Neural progenitor cell (in vitro differentiated cells): ENCODE measurements around the gene CAPN11. TPM values are rescaled to one million over a fixed set of nuclear protein-coding genes. Genes with fewer than 3 reads are reported as not detected.
A peak's percentile ranks its signal among the peaks of the same experiment; 100 is the strongest.
"Not testable (repeated sequence)": the region's sequence is repeated elsewhere in the genome, so short reads cannot be mapped to it uniquely, and the experiment has no call there.

Experiments used
- DNase-seq: peaks from one replicate; pipeline ENCODE4 v3.0.0-alpha.2; 2016; ENCODE audit warnings: low spot score
- H2AFZ ChIP-seq: fragments of 200-600 bp; sonication (generic); replicated peaks from 2 replicates; pipeline ENCODE4 v1.6.1; 2016; ENCODE audit warnings: antibody characterized with exemption
- H3F3A ChIP-seq: fragments of 200-600 bp; sonication (generic); 2 replicates; pipeline ENCODE4 v1.6.1; 2016; ENCODE audit warnings: antibody characterized with exemption, low read depth
- H3K27ac ChIP-seq: fragments of 200-600 bp; sonication (generic); 2 replicates; pipeline ENCODE4 v1.5.1; 2016; ENCODE audit warnings: mild to moderate bottlenecking
- H3K27me3 ChIP-seq: fragments of 200-600 bp; sonication (generic); 2 replicates; pipeline ENCODE4 v1.6.1; 2016; ENCODE audit warnings: mild to moderate bottlenecking, moderate library complexity
- H3K36me3 ChIP-seq: fragments of 200-600 bp; sonication (generic); 2 replicates; pipeline ENCODE4 v1.5.1; 2016
- H3K4me1 ChIP-seq: fragments of 200-600 bp; sonication (generic); 2 replicates; pipeline ENCODE4 v1.6.1; 2016; ENCODE audit warnings: mixed run types
- H3K4me2 ChIP-seq: fragments of 200-600 bp; sonication (generic); 2 replicates; pipeline ENCODE4 v1.6.1; 2016
- H3K4me3 ChIP-seq: fragments of 200-600 bp; sonication (generic); 2 replicates; pipeline ENCODE4 v1.5.1; 2016
- H3K79me2 ChIP-seq: fragments of 200-600 bp; sonication (generic); 2 replicates; pipeline ENCODE4 v1.6.1; 2016; ENCODE audit warnings: low read depth
- H3K9ac ChIP-seq: fragments of 200-600 bp; sonication (generic); 2 replicates; pipeline ENCODE4 v1.6.1; 2016
- H3K9me3 ChIP-seq: fragments of 200-600 bp; sonication (generic); 2 replicates; pipeline ENCODE4 v1.5.1; 2016; ENCODE audit warnings: low read depth
- H4K20me1 ChIP-seq: fragments of 200-600 bp; sonication (generic); 2 replicates; pipeline ENCODE4 v1.6.1; 2016; ENCODE audit warnings: low read depth
- H3K27ac Mint-ChIP-seq: 3 replicates; pipeline ENCODE4 v1.8.0; 2021; ENCODE audit warnings: mixed read lengths
- H3K27me3 Mint-ChIP-seq: 2 replicates; pipeline ENCODE4 v1.8.0; 2022; ENCODE audit warnings: low read depth, mild to moderate bottlenecking, inconsistent platforms, moderate library complexity, mixed read lengths; ENCODE audit not compliant: insufficient read depth
- H3K36me3 Mint-ChIP-seq: 3 replicates; pipeline ENCODE4 v1.8.0; 2021; ENCODE audit warnings: mixed read lengths
- H3K4me1 Mint-ChIP-seq: 3 replicates; pipeline ENCODE4 v1.8.0; 2021; ENCODE audit warnings: mixed read lengths
- H3K4me3 Mint-ChIP-seq: 3 replicates; pipeline ENCODE4 v1.8.0; 2021; ENCODE audit warnings: mild to moderate bottlenecking, moderate library complexity, mixed read lengths
- H3K9me3 Mint-ChIP-seq: 3 replicates; pipeline ENCODE4 v1.8.0; 2020; ENCODE audit warnings: mixed read lengths
- CTCF ChIP-seq: fragments of 200-600 bp; sonication (generic); IDR thresholded peaks from 2 replicates; pipeline ENCODE4 v1.5.1; 2017; ENCODE audit warnings: antibody characterized with exemption, mild to moderate bottlenecking
- EZH2 ChIP-seq: fragments of 200-600 bp; sonication (generic); IDR thresholded peaks from 2 replicates; pipeline ENCODE4 v1.6.1; 2017; ENCODE audit warnings: antibody characterized with exemption, mild to moderate bottlenecking, moderate library complexity
- EZH2phosphoT487 ChIP-seq: fragments of 200-600 bp; sonication (generic); IDR thresholded peaks from 2 replicates; pipeline ENCODE4 v1.6.1; 2017; ENCODE audit warnings: antibody characterized with exemption
- total RNA-seq: library from RNA; depleted of rRNA; stranded (reverse); fragments of >200 nt; gene quantifications from 2 replicates; pipeline ENCODE4 v1.2.3, GENCODE V29; 2015; ENCODE audit warnings: low replicate concordance

The CAPN11 gene
- total RNA-seq, 1 donor from 2014 or later = 0.49 TPM

DNA sequence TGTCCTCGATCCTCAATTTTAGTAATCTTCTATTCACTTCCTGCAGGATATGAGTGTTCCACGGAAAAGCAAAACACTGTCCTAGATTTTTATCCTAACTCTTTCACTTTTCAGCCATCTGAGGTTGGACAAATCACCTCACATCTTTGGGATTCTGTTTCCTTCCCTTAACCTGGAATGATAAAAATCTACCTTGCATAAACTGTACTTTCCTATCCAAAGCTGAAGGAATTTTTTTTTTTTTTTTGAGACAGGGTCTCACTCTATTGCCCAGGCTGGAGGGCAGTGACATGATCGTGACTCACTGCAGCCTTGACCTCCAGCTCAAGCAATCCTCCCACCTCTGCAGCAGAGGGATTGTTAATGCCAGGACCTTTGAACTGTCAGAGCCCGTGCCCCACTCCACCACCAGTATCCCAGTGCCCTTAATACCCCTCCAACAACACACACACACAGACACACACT lies 20.5 kb downstream of the CAPN11 start:
- Histone ChIP-seq H2AFZ (no peak overlapping the region), H3K4me2 (no peak overlapping the region), H3F3A (peaks cover 3% of the 10 kb centered on the region), H3K4me1 (no peaks in the 10 kb centered on the region), H3K79me2 (no peaks in the 10 kb centered on the region), H3K27ac (no peak overlapping the region), H3K27me3 (no peaks in the 10 kb centered on the region), H4K20me1 (no peaks in the 10 kb centered on the region), H3K36me3 (no peaks in the 10 kb centered on the region), H3K9ac (no peak overlapping the region), H3K4me3 (no peak overlapping the region), H3K9me3 (no peaks in the 10 kb centered on the region)
- Mint-ChIP-seq H3K4me1 (peaks cover 8% of the 10 kb centered on the region), H3K9me3 (no peaks in the 10 kb centered on the region), H3K36me3 (no peaks in the 10 kb centered on the region), H3K4me3 (peak overlapping the region; percentile 17), H3K27ac (no peak overlapping the region), H3K27me3 (peaks cover 11% of the 10 kb centered on the region)
- no peak for TF ChIP-seq EZH2
- no peak for TF ChIP-seq EZH2phosphoT487
- no peak for TF ChIP-seq CTCF
- DNase-seq = no peak

DNA sequence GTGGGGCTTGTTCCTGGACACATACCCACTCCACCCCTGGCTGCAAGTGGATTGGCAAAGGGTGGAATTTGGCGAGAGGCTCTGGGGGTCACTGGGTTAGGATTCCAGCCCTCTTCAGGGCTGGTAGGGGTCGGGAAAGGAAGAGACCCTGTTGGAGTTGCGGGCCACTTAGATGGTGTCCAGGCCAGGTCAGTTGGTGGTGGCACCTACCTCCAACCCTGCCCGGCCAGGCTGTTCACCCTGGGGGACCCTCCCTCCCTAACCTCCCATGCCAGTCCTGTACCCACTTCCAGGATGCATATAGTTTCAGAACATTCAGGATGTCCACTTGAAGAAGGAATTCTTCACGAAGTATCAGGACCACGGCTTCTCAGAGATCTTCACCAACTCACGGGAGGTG lies 21.0 kb downstream of the CAPN11 start:
- peaks cover 3% of the 10 kb centered on the region for H3F3A ChIP-seq
- peaks cover 11% of the 10 kb centered on the region for H3K27me3 Mint-ChIP-seq
- no peak overlapping the region for H3K9ac ChIP-seq
- no peak for TF ChIP-seq CTCF
- no peak for TF ChIP-seq EZH2
- TF ChIP-seq EZH2phosphoT487 = no peak
- no peaks in the 10 kb centered on the region for H3K36me3 ChIP-seq
- no peaks in the 10 kb centered on the region for H3K36me3 Mint-ChIP-seq
- no peak overlapping the region for H3K4me3 ChIP-seq
- no peak overlapping the region for H3K4me3 Mint-ChIP-seq
- H3K27ac Mint-ChIP-seq = no peak overlapping the region
- H3K4me1 Mint-ChIP-seq = peaks cover 8% of the 10 kb centered on the region
- no peak overlapping the region for H2AFZ ChIP-seq
- no peak for DNase-seq
- H3K4me1 ChIP-seq = no peaks in the 10 kb centered on the region
- no peaks in the 10 kb centered on the region for H3K79me2 ChIP-seq
- no peak overlapping the region for H3K27ac ChIP-seq
- H3K27me3 ChIP-seq = no peaks in the 10 kb centered on the region
- H3K9me3 Mint-ChIP-seq = no peaks in the 10 kb centered on the region
- H3K4me2 ChIP-seq = no peak overlapping the region
- H4K20me1 ChIP-seq = no peaks in the 10 kb centered on the region
- H3K9me3 ChIP-seq = no peaks in the 10 kb centered on the region

DNA sequence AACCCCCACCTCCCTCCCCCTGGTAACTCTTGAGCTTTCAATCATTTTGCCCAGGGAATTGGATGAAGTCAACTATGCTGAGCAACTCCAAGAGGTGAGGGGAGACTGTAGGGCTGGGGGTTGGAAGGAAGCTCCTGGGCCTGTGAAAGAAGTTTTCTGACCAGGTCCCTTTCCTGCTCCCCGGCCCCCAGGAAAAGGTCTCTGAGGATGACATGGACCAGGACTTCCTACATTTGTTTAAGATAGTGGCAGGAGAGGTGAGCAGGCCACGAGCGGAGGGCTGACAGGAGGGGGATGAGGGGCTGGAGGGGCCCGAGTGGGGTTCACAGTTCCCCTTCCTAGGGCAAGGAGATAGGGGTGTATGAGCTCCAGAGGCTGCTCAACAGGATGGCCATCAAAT lies 21.8 kb downstream of the CAPN11 start:
- Histone ChIP-seq H3K9ac (no peak overlapping the region), H2AFZ (no peak overlapping the region), H3K27ac (no peak overlapping the region), H3K79me2 (no peaks in the 10 kb centered on the region), H4K20me1 (no peaks in the 10 kb centered on the region), H3K4me3 (no peak overlapping the region), H3K9me3 (no peaks in the 10 kb centered on the region), H3K4me2 (no peak overlapping the region), H3K36me3 (no peaks in the 10 kb centered on the region), H3F3A (peaks cover 3% of the 10 kb centered on the region), H3K4me1 (peaks cover 2% of the 10 kb centered on the region), H3K27me3 (no peaks in the 10 kb centered on the region)
- H3K4me1 Mint-ChIP-seq = peaks cover 12% of the 10 kb centered on the region
- no peaks in the 10 kb centered on the region for H3K36me3 Mint-ChIP-seq
- H3K4me3 Mint-ChIP-seq = no peak overlapping the region
- H3K9me3 Mint-ChIP-seq = no peaks in the 10 kb centered on the region
- peaks cover 11% of the 10 kb centered on the region for H3K27me3 Mint-ChIP-seq
- no peak for TF ChIP-seq EZH2
- TF ChIP-seq EZH2phosphoT487 = no peak
- no peak for TF ChIP-seq CTCF
- no peak overlapping the region for H3K27ac Mint-ChIP-seq
- DNase-seq = no peak

- Histone ChIP-seq H3K36me3 (no peaks in the 10 kb centered on the region), H3K79me2 (no peaks in the 10 kb centered on the region), H3K4me1 (peaks cover 7% of the 10 kb centered on the region), H3K27ac (no peak overlapping the region), H3K4me3 (no peak overlapping the region), H3K9me3 (no peaks in the 10 kb centered on the region), H3K4me2 (no peak overlapping the region), H3K9ac (no peak overlapping the region), H3F3A (peaks cover 4% of the 10 kb centered on the region), H3K27me3 (no peaks in the 10 kb centered on the region), H2AFZ (no peak overlapping the region), H4K20me1 (no peaks in the 10 kb centered on the region)
- H3K27me3 Mint-ChIP-seq = peaks cover 13% of the 10 kb centered on the region
- DNase-seq = no peak
- H3K4me3 Mint-ChIP-seq = no peak overlapping the region
- peaks cover 15% of the 10 kb centered on the region for H3K4me1 Mint-ChIP-seq
- H3K9me3 Mint-ChIP-seq = no peaks in the 10 kb centered on the region
- H3K36me3 Mint-ChIP-seq = no peaks in the 10 kb centered on the region
- TF ChIP-seq EZH2phosphoT487 (no peak), CTCF (no peak), EZH2 (no peak)
- no peak overlapping the region for H3K27ac Mint-ChIP-seq
Measured at GRCh38 chr6:44180886-44181285, 22.3 kb downstream of the CAPN11 start.

DNA sequence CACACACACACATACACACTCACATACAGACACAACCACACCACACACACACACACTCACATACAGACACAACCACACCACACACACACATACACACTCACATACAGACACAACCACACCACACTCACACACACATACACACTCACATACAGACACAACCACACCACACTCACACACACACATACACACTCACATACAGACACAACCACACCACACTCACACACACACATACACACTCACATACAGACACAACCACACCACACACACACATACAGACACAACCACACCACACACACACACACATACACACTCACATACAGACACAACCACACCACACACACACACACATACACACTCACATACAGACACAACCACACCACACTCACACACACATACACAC lies 23.2 kb downstream of the CAPN11 start:
- H3K9me3 ChIP-seq, H3K4me3 ChIP-seq, H3K4me3 Mint-ChIP-seq, H3K9ac ChIP-seq, H3K36me3 Mint-ChIP-seq, H3K4me2 ChIP-seq, DNase-seq, H2AFZ ChIP-seq, H3K27me3 ChIP-seq, H4K20me1 ChIP-seq, H3K27ac Mint-ChIP-seq, H3K27ac ChIP-seq, H3K9me3 Mint-ChIP-seq, H3K79me2 ChIP-seq, H3K36me3 ChIP-seq: not testable (repeated sequence)
- H3K4me1 Mint-ChIP-seq = peaks cover 21% of the 10 kb centered on the region
- H3K27me3 Mint-ChIP-seq = peaks cover 15% of the 10 kb centered on the region
- peaks cover 13% of the 10 kb centered on the region for H3F3A ChIP-seq
- H3K4me1 ChIP-seq = peaks cover 16% of the 10 kb centered on the region
